Activated CD4-positive, alpha-beta T cell treated with anti-CD3 and anti-CD28 coated beads, Interleukin-2, Interleukin-4, amounts not matched to agents 100 ng/mL and 50 ng/mL, durations not matched to agents 16 hours and 8 hours (primary cell): ENCODE results near the gene NECTIN4.
A peak's percentile ranks its signal among the peaks of the same experiment; 100 is the strongest.
"Not testable (repeated sequence)": the region's sequence is repeated elsewhere in the genome, so short reads cannot be mapped to it uniquely, and the experiment has no call there.

Experiments
- DNase-seq: peaks from one replicate; pipeline ENCODE4 v3.0.0-alpha.2; 2020; ENCODE audit warnings: low spot score

NECTIN4 gene

DNA sequence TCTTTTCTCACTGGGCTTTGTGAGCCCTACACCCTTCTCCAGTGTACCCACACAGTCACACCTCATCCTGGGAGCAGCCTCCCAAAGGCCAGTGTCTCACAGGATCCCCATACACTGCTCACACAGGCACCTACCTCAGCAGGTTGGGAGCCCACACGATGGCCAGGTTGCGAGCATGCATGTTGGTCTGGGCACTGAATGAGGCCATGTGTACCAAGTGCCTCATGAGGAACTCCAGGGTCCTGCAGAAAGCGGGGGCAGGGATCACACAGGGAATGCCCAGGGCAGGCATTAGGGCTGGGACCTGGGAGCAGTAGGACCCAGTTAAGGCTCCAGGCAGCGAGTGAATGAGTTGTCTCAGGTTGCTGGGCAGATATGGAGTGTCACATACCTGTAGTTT lies 35.1 kb downstream of the NECTIN4 start:
- no peak for DNase-seq

DNA sequence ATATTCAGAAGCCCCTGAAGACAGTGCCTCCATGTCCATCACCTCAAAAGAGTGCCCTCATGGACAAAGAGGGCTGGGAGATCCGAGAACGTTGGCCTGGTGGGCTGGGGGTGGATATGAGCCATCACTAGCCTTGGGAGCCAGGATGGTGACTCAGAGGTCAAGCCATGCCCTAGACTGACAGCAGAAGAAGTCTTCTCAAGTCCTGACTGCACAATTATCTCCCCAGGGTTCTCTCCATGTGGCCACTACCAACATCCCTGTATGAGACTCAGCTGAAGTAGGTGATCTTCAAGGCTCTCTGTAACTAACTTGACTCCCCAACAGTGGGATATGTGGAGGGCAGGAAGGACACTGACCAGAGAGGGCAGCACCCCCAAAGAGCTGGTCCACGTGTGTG lies 36.5 kb downstream of the NECTIN4 start:
- no peak for DNase-seq

DNA sequence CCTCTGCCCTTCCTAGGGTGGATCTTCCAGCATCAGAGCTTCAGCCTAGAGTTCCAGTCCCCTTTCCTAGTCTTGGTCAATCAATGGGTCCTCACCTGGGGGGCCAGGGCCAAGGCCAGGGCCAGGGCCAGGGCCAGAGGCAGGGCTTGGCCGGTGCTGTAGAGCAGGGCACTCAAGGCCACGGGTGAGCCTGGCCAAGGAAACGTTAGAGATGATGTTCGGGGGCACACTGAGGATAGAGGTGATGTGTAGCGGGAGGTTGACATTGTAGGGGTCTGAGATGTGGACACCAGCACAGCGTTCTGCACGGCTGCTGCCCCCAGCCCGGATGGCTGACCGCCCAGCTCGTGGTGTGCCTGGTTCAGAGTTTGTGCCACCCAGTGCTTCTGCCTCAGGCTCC lies 38.1 kb downstream of the NECTIN4 start:
- DNase-seq: no peak

DNA sequence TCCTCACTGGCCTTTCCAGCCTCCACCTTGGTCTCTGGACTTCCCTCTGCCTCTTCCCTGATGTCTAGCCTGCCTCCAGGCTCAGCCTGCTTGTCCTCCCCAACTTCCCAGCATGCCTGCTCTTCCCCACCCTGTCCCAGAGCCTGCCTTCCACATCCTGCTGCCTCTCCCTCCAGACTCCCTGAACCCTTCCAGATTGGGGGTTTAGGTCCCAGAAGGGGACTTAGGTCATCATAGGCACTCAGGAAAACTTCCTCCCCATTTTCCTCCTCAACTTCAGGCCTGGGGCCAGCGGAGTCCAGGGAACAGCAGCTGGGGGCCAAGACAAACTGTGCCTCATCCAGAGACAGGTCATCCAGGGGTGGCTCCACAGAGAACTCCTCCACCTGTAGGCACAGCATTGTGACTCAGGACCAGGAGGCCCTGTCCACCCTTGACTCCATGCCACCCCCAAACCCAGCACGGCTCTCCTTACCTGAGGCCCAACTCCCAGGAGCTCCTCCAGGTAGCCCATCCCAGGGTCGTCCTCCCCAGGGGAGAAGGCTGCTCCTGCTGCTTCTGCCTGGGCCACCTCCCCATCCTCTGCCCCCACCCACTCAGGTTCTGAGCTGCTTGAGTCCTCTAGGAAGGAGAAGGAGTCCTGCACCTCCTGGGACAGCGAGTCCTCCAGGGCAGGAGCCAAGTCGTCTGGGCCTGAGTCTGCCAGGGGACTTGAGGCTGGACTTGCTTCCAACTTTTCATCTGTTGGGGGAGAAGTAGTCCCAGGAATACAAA lies 40.2 kb downstream of the NECTIN4 start:
- DNase-seq: no peak

DNA sequence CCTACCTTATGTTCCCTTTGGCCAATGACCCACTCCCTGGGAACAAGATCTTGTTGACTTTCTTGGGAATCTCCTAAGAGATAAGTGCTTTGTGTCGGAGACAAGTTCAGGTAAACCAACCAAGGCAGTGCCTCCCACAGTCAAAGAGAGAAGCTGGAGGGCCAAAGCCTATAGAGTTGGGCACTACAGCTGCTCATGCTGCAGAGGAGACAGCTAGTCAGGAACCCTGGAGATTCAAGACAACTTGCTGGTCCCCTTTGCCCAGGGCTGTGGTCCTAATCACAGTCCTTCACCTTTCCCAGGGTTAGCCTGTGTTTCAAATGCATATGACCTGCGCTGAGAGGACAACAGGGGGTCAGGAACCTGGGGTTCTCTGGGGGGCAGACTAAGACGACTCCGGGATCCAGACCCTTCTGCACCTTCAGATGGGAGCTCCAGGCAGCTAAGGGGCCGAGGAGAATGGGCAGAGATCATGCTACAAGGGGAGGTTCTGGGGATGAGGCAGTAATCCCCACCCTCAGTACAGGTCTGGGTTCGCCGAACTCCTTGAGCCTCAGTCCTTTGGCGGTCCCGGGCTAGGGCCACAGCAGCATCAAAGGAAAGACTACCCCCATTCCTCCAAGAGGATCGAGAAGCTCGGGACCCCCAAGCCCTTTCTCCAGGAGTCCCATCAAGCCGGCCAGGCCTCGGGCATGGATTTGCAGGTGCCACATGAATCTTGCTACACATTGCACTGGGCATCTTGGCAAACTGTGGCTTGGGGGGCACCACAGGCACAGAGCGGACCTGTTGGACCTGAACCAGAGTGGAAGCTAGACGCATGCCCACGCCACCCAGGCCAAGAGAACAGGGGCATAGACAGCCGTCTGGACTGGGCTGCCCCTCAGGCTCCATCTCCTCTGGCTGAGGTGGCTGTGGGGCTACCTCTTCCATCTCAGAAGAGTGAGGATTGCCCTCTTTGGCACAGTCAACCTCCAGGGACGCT lies 41.6 kb downstream of the NECTIN4 start:
- DNase-seq: no peak

DNA sequence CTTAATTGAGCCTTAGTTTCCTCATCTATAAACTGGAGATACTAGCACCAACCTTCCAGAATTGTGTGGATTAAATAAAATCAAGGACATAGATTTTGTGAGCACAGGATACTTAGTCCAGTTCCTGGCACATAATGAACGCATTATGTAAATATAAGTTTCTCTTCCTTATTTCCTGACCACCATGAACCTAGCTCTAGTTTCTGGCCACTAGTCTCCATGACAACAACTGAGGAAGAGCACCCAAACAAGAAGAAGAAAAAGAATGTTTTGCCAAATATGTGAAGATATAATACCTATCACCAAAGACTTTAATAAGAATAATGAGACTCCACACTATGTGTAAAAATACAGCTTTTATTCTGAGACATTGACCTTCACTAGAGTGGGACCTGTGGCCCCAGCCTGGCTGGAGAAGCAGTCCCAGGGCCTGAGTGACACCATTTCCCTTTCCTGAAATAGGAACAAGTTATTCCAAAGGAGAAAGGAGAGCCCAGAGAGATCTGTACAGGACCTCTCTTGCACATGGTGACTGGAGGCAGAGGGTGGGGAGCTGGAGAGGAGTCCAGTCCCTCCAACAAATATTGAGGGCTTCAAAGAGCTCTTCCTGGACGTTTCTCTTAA lies 42.6 kb downstream of the NECTIN4 start:
- no peak for DNase-seq

DNA sequence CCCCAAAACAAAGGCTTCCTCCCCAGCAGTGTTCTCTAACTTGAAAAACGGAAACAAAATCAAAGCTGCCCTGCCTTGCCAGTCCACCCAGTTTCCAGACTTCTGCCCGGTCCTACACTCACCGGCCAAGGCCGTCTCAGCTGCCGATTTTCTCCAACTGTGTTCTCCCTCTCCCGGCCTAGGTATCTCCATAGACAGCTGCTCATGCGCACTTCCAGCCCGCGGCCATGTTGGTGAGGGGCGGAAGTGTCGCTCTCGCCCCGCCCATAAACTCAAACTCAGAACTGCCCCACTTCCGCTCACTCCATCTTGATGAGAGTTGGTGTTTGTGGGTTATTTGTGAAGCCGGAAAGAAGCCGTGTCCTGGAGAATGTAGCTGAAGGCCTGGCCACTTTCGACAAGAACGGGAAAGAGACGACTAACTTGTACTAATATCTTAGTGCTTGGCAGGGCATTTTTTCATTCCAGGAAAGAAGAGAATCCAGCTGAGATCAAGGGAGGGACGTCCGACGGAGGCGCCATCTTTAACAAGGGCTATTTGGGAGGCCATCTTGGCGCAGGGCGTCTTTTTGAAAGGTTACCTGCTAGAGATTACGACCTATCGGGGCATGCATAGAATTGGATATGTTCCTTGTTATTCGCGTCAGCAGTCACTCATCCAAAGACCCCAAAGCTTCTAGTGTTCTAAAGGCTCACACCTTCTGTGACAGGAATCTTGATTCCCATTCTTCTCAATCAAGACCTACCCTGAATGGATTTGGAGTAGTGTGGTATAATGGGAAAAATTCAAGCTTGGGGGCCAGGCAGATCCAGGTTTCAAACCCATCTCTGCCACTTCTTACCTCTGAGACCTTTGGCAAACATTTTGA lies 43.4 kb downstream of the NECTIN4 start, which contains the start of gene USF1:
USF1 (minus strand) TSS at position 242 of the 869 bp plus-strand sequence. CDS start 2,702 bp downstream, outside the sequence.
- DNase-seq: peak; percentile 94

DNA sequence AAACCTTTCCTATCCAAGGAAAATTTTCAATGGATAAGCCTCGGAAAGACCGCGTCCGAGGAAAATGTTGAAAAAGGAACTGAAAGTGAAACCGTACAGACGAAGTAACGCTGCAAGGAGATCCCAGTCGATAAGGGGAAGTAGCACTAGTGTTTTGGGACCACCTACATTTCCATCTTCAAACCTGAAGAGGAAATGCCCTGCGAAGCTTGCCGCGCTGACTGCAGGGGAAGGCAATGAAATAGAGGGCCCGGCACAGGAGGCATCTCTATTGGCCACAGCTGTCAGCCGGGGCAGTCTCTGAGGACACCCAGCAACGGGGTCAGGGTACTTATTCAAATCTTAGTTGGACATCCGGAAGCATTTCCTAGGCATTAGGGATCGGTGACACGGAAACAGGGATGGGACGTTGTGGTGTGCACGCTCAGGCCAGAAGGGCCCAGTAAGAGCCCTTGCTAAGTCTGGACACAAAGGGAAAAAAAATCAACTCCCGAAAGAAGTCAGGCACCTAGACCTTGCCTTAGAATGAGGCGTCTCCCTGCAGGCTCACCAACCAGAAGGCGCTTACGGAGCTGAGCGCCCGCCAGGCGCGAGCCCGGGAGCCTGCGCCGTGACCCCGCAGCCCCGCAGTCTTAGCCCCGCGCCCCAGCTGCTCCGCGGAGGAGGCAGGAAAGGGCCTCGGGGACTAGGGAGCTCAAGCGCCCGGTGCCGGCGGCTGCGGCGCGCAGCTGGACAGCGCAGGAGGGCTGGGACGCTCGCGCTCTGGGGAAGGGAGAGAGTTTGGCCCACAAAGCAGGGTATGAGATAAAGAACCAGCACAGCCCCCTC lies 44.2 kb downstream of the NECTIN4 start:
- peak; percentile 70 for DNase-seq

DNA sequence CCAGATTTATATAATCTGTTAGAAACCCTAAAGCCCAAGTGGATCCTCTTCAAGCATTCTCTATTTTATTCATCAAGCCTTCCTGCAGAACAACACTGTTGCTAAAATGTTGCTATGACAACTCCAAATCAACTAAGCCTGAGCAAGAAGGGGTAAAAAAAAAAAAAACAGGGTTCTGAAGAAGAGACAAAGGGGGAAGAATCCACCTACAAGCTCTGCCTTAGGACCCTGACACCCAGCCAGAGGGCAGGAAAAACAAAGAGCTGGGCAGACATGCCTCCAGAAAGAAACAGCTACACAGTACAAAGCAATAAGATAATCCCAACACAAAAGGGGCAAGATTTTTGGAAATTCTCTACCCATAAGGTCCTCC lies 44.8 kb downstream of the NECTIN4 start:
- no peak for DNase-seq

DNA sequence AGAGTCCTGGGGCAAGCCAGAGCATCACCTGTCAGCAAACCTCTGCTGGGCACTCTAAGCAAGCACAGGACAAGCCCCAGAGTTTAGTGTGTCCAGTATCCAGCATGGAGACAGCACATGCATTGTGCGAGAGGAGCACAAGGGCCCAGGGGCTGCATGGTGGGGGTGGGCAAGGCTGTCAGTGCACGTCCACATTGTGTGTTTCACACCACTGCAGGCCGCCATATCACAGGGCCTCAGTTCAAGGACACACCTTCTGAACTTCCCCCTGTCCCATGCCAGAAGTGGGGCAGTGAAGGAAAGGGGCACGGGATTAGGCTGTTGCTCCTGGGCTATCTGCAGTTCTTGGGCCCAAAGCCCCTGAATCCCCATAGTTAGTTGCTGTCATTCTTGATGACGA lies 49.8 kb downstream of the NECTIN4 start:
- no peak for DNase-seq

DNA sequence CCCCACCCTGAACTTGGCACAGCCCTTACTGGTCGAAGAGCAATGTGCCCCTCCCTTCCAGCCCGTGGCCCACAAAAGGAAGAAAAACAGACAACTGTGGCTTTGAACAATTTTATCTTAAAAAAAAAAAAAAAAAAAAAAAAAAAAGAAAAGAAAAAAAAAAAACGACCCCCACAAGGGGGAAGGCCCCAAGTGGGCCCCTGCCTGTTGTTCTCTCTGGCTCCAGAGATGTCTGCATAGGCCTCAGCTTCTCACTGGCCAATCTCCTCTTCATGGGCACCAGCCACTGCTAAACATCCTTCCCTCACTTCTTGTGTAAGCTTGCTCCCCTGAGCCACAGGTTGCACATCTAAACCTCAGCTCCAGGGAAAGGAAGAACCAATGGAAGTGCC lies 50.2 kb downstream of the NECTIN4 start:
- DNase-seq: no peak

DNA sequence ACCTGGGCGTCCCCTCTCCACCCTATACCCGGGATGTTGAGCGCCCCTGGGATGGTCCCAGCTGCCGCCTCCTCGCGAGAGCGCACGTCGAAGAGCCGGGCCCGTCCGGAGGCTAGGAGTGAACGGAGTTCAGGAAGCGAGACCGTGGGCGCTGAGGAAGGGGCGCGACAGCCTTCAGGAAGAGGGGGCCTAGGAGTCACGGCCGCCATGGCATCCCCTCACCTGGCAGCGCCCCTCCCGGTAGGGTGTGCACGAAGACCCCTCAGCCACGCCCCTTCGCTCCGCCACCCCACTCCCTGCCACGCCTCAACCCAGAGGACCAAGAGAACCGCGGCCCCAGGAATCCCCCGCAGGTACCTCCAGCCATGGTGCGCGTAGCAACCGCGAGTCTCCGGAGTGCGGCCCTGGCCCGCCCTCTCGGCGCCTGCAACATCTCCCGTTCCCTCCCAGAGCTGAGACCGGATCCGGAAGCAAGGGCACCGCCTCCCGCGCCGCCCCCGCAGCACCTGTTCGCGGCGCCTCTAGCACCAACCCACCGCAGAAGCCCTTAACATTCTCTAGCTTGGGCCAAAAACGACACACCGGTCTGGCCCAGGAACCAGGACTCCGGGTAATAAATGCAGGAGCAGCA lies 50.7 kb downstream of the NECTIN4 start, which contains the start of gene TSTD1:
TSTD1 (minus strand) TSS at position 442 of the 631 bp plus-strand sequence; CDS start at position 367, 75 bp downstream.
- DNase-seq: peak; percentile 82

DNA sequence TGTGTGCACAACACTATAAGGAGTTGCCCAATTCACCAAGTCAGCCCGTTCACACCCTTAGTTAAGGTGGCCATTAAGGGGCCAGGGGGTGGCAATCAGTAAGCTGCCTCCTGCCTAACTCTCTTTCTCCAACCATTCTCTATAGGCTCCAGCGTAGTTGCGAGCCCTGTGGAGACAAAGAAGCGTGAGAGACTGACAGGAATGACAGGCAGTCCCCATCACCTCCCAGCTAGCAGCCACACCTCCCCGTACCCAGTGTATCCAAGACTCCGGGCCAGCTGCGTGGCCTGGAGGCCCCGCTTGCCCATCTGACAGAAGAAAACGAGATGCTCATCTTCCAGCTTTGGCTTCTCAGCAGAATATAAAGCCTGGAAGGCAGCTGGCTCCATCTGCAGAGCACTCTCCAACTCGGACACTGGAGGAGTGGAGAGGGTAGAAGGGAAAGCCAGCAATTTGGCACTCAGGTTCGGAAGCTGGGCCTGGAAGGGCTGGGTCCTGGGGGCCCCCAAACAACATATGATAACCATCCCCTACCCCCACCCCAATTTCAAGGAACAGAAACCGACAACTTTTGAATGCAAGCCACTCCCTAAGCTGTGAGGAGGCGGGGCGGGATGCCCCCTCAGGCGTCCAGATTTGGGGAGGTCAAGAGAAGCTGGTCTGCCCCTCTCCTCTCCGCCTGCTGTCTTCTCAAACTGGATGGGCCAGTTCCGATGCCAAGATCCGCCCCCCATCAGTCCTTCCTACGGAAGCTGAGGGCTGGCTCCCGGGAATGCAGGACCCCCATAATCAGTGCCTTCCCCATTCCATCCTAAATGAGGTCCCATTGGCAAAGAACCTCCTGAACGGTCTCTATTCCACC lies 51.5 kb downstream of the NECTIN4 start:
- DNase-seq: no peak

DNA sequence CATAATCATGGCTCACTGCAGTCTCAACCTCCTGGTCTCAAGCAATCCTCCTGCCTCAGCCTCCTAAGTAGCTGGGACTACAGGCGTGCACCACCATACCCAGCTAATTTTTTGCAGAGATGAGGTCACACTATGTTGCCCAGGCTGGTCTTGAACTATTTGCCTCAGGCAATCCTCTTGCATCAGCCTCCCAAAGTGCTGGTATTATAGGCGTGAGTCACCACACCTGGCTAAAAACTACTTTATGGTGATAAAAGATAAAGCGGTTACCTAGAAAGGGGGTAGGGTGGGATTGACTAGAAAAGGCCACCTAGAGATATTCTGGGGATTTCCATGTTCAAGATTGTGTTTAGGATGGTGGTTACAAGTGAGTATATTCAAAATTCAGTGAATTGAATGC lies 55.6 kb downstream of the NECTIN4 start:
- no peak for DNase-seq

DNA sequence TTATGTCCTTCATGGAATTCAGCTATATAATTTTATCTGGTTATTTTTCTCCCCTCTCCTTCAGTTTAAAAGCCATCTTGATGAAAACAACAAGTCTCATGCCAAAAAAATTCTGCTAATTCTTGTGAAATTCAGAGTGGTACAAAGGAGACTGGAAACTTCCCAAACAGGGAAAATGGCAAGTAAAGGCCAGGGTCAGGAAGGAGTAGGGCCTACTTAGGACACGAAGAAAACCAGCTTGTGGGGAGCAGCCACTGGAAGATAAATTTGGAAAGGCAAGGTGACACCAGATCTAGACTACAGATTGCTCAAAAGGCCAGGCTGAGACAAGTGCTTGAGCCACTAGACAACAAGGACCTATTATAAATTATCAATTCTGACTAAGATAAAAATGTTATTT lies 56.9 kb downstream of the NECTIN4 start:
- no peak for DNase-seq

DNA sequence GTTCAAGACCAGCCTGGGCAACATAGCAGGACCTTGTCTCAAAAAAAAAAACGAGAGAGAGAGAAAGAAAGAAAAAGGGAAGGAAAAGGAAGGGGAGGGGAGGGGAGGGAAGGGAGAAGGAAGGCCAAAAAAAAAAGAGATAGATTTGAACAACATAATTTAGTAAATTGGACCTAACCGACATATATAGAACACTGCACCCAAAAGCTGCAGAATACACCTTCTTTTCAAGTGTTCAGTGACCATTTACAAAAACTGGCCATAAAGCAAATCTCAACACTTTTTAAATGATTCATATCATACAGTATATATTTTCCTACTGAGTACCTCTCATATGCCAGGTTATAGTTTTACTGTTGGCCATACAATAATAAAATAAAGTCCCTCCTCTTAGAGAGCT lies 57.5 kb downstream of the NECTIN4 start:
- DNase-seq: no peak

DNA sequence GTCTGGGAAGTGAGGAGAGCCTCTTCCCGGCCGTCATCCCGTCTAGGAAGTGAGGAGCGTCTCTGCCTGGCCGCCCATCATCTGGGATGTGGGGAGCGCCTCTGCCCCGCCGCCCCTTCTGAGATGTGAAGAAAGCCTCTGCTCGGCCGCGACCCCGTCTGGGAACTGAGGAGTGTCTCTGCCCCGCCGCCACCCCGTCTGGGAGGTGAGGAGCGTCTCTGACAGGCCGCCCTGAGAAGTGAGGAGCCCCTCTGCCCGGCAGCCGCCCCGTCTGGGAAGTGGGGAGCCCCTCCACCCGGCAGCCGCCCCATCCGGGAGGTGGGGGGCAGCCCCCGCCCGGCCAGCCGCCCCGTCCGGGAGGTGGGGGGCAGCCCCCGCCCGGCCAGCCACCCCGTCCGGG lies 59.9 kb downstream of the NECTIN4 start:
- DNase-seq: not testable (repeated sequence)

DNA sequence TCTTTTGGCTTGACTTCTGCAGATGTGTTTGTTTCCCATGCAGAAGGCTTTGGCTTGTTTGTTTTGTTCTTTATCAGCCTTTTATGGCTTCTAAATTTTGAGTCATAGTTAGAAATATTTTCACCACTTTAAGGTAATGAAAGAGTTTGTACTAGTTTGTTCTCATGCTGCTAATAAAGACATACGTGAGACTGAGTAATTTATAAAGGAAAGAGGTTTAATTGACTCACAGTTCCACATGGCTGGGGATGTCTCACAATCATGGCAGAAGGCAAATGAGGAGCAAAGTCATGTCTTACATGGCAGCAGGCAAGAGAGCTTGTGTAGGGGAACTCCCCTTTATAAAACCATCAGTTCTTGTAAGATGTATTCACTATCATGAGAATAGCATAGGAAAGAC lies 62.4 kb downstream of the NECTIN4 start:
- not testable (repeated sequence) for DNase-seq

DNA sequence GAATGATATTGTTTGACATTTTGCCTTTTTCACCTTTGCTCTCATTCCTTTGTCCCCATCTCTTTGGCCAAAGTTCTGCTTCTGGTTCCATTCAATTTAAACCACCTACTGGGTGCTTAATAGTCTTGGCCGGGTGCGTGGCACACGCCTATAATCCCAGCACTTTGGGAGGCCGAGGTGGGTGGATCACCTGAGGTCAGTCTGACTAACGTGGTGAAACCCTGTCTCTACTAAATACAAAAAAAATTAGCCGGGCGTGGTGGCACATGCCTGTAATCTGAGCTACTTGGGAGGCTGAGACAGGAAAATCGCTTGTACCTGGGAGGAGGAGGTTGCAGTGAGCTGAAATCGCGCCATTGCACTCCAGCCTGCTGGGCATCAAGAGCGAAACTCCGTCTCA lies 66.9 kb downstream of the NECTIN4 start:
- not testable (repeated sequence) for DNase-seq
